SU-DHL-6 (cell line): Measurements from ENCODE around the gene ALS2CL.

Experiments
- H2AFZ ChIP-seq: fragments of 200-600 bp; sonication (generic); 2 replicates; pipeline ENCODE4 v1.6.1; 2014; ENCODE audit warnings: low read depth, mild to moderate bottlenecking, moderate library complexity, mixed read lengths, antibody characterized with exemption, low read length; ENCODE audit not compliant: severe bottlenecking
- H3F3A ChIP-seq: fragments of 200-600 bp; shearing (Covaris generic); 2 replicates; pipeline ENCODE4 v1.6.0; 2016; ENCODE audit warnings: antibody characterized with exemption, mild to moderate bottlenecking; ENCODE audit not compliant: insufficient read depth
- H3K27ac ChIP-seq: fragments of 200-600 bp; sonication (generic); 2 replicates; pipeline ENCODE4 v1.5.1; 2016; ENCODE audit warnings: low read depth, mild to moderate bottlenecking, low read length, moderate library complexity, mixed read lengths
- H3K27me3 ChIP-seq: fragments of 200-600 bp; sonication (generic), shearing (Covaris generic); 2 replicates; pipeline ENCODE4 v1.6.0; 2014; ENCODE audit warnings: mild to moderate bottlenecking, low read length
- H3K36me3 ChIP-seq: fragments of 200-600 bp; sonication (generic); 2 replicates; pipeline ENCODE4 v1.6.1; 2014; ENCODE audit warnings: mild to moderate bottlenecking, low read length, mixed read lengths
- H3K4me2 ChIP-seq: fragments of 300-600, 200-600 bp; shearing (Covaris generic), sonication (generic); 2 replicates; pipeline ENCODE4 v1.6.0; 2014; ENCODE audit warnings: low read length, low read depth, mild to moderate bottlenecking; ENCODE audit not compliant: poor library complexity, severe bottlenecking
- H3K4me3 ChIP-seq: fragments of 200-600 bp; sonication (generic); 2 replicates; pipeline ENCODE4 v1.5.1; 2014; ENCODE audit warnings: antibody characterized with exemption, low read length, mild to moderate bottlenecking, mixed read lengths; ENCODE audit not compliant: insufficient read depth, poor library complexity, severe bottlenecking
- H3K79me2 ChIP-seq: fragments of 200-600 bp; sonication (generic); 2 replicates; pipeline ENCODE4 v1.6.1; 2014; ENCODE audit warnings: mild to moderate bottlenecking, low read length, moderate library complexity; ENCODE audit not compliant: insufficient read depth
- H3K9ac ChIP-seq: fragments of 200-600 bp; sonication (generic); 2 replicates; pipeline ENCODE4 v1.7.0; 2014; ENCODE audit warnings: mild to moderate bottlenecking, low read length
- H3K9me2 ChIP-seq: fragments of 200-600 bp; sonication (generic); replicated peaks from 2 replicates; pipeline ENCODE4 v1.6.1; 2014; ENCODE audit warnings: low read length; ENCODE audit not compliant: insufficient read depth
- H3K9me3 ChIP-seq: fragments of 200-600 bp; sonication (generic); 2 replicates; pipeline ENCODE4 v1.6.1; 2014; ENCODE audit warnings: low read length, mixed read lengths; ENCODE audit not compliant: insufficient read depth
- H4K20me1 ChIP-seq: fragments of 200-600 bp; sonication (generic); 2 replicates; pipeline ENCODE4 v1.6.1; 2014; ENCODE audit warnings: low read depth, mild to moderate bottlenecking, antibody characterized with exemption, low read length, moderate library complexity, mixed read lengths
- EZH2phosphoT487 ChIP-seq: fragments of 200-600 bp; sonication (generic), shearing (Covaris generic); conservative IDR thresholded peaks from 2 replicates; pipeline ENCODE4 v1.6.1; 2018; ENCODE audit warnings: mild to moderate bottlenecking, antibody characterized with exemption, low read length, moderate library complexity, mixed read lengths
- TF ChIP-seq, protein P1 (sequence below): fragments of 200-600 bp; sonication (generic); IDR thresholded peaks from one replicate; pipeline ENCODE4 v1.5.1; 2017; ENCODE audit warnings: antibody characterized with exemption, mild to moderate bottlenecking, low read length, moderate library complexity; ENCODE audit not compliant: insufficient read depth, poor library complexity, severe bottlenecking

The ALS2CL gene

GRCh38 chr3:46716461-46717441 is 23.3 kb upstream of the ALS2CL start:
- no peaks in the 10 kb centered on the region for H3K79me2 ChIP-seq
- no peak overlapping the region for H3K27ac ChIP-seq
- peaks cover 3% of the 10 kb centered on the region; the same call in 1 of the 2 replicates for H3K27me3 ChIP-seq
- no peak overlapping the region for H3K4me2 ChIP-seq
- no peak overlapping the region for H3K9ac ChIP-seq
- H4K20me1 ChIP-seq, result no peaks in the 10 kb centered on the region
- no peaks in the 10 kb centered on the region for H3K9me3 ChIP-seq
- no peaks in the 10 kb centered on the region for H3F3A ChIP-seq
- H2AFZ ChIP-seq, result no peak overlapping the region
- no peak overlapping the region for H3K4me3 ChIP-seq
- H3K36me3 ChIP-seq, result no peaks in the 10 kb centered on the region
- no peaks in the 10 kb centered on the region for H3K9me2 ChIP-seq
- TF ChIP-seq, protein P1, sequence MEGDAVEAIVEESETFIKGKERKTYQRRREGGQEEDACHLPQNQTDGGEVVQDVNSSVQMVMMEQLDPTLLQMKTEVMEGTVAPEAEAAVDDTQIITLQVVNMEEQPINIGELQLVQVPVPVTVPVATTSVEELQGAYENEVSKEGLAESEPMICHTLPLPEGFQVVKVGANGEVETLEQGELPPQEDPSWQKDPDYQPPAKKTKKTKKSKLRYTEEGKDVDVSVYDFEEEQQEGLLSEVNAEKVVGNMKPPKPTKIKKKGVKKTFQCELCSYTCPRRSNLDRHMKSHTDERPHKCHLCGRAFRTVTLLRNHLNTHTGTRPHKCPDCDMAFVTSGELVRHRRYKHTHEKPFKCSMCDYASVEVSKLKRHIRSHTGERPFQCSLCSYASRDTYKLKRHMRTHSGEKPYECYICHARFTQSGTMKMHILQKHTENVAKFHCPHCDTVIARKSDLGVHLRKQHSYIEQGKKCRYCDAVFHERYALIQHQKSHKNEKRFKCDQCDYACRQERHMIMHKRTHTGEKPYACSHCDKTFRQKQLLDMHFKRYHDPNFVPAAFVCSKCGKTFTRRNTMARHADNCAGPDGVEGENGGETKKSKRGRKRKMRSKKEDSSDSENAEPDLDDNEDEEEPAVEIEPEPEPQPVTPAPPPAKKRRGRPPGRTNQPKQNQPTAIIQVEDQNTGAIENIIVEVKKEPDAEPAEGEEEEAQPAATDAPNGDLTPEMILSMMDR, result no peak
- no peak for TF ChIP-seq EZH2phosphoT487

DNA sequence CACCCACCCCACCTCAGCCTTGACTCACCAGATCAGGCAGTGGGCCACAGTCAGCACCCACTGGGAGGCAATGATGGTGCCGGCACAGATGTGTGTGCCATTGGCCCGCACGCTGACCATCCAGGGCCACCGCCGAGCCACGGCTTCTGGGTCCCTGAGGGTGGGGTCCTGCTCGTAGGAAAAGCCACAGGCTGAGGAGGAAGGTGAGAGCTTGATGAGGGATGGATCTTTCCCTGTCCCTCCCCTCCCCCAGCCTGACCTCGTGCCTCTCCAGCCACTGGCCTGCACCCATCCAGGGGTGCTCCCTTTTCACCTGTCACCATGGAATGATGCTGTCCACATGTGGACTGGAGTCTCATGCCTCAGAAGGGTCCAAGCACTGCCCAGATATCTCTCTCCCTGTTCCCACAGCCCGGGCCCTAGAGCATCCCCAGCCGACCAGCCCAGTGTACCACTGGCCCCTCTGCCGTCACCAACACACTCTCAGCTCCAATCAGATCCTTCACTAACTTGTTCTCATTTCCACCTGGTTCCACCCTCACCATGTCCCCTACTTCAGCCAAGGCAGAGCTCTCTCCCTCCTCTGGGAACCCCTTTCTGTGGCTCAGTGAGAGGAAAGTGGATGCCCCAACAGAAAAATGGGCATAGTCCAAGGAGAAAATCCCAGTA is 22.2 kb upstream of the ALS2CL start:
- Histone ChIP-seq H3K4me2 (no peak overlapping the region), H3K9me3 (no peaks in the 10 kb centered on the region), H4K20me1 (no peaks in the 10 kb centered on the region), H3K27ac (no peak overlapping the region), H3K27me3 (peaks cover 3% of the 10 kb centered on the region; the same call in 1 of the 2 replicates), H3F3A (no peaks in the 10 kb centered on the region), H3K79me2 (no peaks in the 10 kb centered on the region), H3K9me2 (no peaks in the 10 kb centered on the region), H3K4me3 (no peak overlapping the region), H2AFZ (no peak overlapping the region), H3K36me3 (no peaks in the 10 kb centered on the region), H3K9ac (no peak overlapping the region)
- TF ChIP-seq, protein P1, result no peak
- no peak for TF ChIP-seq EZH2phosphoT487

- Histone ChIP-seq H3F3A (no peaks in the 10 kb centered on the region), H3K36me3 (no peaks in the 10 kb centered on the region), H3K27ac (no peak overlapping the region), H2AFZ (no peak overlapping the region), H3K4me2 (no peak overlapping the region), H3K27me3 (peaks cover 3% of the 10 kb centered on the region; the same call in 1 of the 2 replicates), H3K9me2 (no peaks in the 10 kb centered on the region), H3K79me2 (no peaks in the 10 kb centered on the region), H3K9me3 (no peaks in the 10 kb centered on the region), H3K9ac (no peak overlapping the region), H3K4me3 (no peak overlapping the region), H4K20me1 (no peaks in the 10 kb centered on the region)
- TF ChIP-seq, protein P1, result no peak
- TF ChIP-seq EZH2phosphoT487, result no peak
Observed at GRCh38 chr3:46714728-46715506, 21.4 kb upstream of the ALS2CL start.
